ENCODE results near the gene PLEKHH2.
"Not testable (repeated sequence)": the region's sequence is repeated elsewhere in the genome, so short reads cannot be mapped to it uniquely, and the experiment has no call there.

Gene PLEKHH2

DNA sequence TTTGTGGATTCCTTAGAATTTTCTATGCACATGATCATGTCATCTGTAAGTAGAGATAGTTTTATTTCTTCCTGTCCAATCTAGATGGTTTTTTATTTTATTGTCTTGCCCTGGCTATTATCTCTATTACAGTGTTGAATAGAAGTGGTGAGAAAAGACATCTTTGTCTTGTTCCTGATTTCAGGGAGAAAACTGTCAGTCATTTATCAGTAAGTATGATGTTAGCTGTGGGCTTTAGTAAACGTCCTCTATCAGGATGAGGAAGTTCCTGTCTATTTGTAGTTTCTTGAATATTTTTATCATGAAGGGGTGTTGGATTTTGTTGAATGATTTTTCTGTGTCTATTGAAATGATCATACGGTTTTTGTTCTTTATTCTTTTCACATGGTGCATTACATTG lies 5.3 kb downstream of the PLEKHH2 start:
- DNase-seq, result no peak

DNA sequence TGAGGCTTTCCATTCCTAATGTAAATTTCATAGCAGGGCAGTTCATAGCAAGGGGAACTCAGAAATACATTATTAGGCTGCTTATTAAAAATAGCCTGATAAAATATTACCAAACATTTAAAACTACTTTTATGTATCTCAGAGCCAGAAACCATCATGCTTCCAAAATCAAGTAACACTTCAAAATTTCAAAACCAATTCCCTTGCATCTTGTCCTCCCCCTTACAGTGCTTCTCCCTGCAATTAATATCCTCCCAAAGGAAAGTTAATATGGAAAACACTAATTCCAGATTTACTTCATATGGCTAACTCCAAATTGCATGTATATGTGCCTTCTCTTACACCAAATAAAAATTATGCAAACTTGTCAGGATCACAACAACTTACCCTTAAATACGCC lies 6.6 kb downstream of the PLEKHH2 start:
- no peak for DNase-seq

DNA sequence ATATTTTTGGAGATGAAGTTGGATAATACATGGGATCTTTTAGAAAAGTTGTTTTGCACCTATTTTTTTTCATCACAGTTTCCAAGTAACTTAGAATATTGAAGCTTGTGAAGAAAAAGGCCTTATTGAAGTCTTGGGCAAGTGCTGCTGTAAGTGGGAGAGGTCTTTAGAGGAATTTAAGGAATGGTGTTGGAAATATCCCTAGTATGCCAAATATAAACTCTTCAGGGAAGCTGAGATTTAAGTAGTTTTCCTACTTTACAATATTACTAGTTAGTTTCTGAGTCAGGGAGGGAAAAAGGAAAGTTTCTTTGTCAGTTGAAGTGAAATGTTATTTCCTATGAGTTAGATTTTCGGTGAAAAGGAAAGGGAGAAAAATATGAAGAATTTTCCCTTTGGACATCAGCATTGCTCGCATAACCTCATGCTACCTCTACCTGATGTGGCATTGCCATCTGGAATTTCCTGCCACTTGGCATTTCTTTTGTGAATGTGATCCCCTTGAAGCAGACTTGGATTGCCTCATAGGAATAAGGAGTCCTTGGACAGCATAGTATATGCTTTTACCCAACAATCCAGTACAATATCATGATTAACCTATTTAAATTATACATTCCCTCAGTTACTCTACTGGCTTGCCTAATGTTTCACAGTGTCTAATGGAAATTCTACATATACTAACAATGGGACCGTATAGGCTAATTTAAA lies 12.1 kb downstream of the PLEKHH2 start:
- DNase-seq, result no peak

DNA sequence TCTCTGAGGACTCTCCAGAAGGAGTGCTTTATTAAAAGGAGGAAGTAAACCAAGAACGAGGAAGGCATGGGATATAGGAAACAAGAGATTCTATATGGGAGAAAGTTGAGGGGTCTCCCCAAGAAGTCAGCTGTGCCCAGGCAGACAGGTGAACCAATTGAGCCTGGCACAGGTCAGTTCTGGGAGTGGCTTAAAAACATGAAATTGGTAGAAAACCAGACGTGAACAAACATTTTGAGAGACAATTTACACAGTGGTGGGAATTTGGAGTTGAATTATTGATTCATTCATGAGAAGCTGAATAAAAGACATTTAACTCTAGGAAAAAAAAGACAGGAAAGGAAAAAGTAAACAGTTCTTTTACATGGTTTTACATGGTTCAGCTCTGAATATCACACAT lies 16.4 kb downstream of the PLEKHH2 start:
- DNase-seq, result no peak

DNA sequence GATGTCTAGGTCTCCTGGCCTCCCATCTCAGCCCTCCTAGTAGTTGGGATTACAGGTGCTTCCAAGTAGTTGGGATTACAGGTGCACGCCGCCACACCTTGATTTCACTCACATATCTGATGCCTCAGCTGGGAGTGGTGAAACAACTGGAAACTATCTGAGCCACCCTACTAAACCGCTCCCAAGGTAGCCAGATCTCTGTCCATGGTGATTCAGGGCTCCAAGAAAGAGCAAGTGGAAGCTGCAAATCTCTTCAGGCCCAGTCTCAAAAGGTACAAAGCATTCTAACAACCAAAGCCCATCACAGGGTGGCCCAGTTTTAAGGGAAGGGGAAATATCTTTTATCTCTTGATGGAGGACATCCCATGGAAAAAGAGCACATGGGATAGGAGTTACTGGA lies 20.2 kb downstream of the PLEKHH2 start:
- no peak for DNase-seq

DNA sequence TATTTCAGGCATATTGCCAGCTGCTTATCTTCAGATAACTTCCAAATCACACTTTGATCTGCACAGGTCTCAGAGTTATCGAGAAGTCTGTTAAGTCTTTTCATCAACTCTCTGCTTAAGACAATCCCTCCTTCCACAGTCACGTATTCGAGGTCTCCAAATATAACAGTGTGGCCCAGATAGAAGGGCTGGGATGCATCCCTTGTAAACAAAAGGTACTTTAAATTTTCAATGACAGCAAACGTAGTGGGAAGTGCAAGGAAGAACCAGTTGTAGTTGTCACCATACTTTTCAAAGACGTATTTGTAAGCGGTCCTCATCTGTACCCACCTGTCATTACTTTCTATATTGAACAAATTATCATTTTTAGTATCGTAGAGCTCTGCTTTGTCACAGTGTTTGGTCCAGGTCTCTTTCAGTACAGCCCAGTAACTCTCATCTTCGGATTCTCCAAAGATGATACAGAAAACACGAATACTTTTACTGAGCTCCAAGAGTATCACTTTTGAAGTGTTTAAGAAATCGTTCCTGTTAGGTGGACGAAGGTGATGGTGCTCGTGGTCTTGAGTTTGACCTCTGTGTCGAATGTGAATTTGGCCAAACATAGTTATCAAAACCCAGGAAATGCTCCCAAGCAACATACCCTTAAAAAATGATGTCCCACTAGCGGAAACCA lies 38.7 kb downstream of the PLEKHH2 start:
- no peak for DNase-seq

DNA sequence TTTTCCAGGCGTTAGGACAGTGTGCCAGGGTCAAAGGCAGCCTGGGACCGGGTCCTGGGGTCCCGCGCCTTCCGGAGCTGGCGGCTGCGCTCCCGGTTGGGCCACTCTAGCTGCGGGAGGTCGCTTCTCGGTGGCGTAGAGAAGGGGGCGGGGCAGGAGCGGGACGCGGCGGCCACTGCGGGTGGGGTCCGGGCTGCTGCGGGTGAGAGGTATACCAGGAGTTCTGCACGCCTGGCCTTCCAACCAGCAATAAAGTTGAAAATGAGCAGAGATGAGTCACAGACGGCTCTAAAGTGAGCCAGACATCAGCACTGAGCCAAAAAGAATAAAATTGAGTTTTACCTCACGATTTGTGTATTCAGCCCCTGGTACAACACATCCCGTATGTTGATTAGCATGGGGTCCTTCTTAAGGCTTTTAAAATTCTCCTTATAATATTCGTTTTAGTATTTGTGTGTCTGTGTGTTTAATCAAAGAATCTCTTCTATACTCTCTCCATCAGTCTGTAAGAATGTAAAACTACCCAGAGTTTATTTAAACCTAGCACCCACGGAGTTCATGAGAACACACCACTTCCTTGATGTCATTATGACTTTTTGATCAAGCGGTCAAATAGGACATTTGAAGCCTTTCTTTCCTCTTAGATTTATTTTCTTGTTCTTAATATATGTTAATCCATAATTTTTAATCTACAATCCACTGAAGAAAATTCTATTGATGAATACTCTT lies 39.4 kb downstream of the PLEKHH2 start, which contains the start of gene C1GALT1C1L:
Gene C1GALT1C1L, minus strand, starts transcription at position 108 of the 729 bp plus-strand sequence. Its CDS starts 107 bp downstream, at position 1.
- no peak for DNase-seq

DNA sequence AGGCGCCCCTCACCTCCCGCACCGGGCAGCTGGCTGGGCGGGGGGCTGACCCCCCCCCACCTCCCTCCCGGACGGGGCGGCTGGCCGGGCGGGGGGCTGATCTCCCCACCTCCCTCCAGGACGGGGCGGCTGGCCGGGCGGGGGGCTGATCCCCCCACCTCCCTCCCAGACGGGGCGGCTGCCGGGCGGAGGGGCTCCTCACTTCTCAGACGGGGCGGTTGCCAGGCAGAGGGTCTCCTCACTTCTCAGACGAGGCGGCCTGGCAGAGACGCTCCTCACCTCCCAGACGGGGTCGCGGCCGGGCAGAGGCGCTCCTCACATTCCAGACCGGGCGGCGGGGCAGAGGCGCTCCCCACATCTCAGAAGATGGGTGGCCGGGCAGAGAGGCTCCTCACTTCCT lies 40.7 kb downstream of the PLEKHH2 start:
- not testable (repeated sequence) for DNase-seq

DNA sequence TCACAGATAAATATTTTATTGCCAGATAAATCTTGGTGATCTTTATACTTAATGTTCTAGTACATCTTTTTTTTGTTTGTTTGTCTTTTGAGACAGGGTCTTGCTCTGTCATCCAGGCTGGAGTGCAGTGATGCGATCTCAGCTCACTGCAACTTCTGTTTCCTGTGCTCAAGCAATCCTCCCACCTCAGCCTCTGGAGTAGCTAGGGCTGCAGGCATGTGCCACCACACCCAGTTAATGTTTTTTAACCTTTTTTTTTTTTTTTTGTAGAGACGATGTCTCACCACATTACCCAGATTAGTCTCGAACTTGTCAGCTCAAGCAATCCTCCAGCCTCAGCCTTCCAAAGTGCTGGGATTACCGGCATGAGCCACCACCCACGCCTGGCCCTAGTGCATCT lies 48.3 kb downstream of the PLEKHH2 start:
- DNase-seq, result no peak

DNA sequence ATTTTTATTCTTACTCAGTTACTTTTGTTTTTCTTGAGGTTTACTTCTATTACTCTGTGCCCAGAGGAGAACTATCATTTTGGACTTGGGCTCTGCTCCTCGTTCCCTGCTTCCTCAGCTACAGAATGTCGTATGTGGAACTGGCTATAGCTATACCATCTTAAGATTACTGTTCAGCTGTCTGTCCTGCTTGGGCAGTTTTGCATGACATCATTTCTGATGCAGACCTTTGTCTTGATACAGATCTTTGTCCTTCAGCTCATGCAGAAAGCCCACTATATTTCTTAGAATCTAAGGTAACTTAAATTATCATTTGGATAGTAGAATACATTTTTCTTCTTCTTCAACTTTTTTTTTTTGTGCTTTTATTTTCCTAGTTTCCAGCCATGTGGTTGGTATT lies 52.9 kb downstream of the PLEKHH2 start:
- no peak for DNase-seq

DNA sequence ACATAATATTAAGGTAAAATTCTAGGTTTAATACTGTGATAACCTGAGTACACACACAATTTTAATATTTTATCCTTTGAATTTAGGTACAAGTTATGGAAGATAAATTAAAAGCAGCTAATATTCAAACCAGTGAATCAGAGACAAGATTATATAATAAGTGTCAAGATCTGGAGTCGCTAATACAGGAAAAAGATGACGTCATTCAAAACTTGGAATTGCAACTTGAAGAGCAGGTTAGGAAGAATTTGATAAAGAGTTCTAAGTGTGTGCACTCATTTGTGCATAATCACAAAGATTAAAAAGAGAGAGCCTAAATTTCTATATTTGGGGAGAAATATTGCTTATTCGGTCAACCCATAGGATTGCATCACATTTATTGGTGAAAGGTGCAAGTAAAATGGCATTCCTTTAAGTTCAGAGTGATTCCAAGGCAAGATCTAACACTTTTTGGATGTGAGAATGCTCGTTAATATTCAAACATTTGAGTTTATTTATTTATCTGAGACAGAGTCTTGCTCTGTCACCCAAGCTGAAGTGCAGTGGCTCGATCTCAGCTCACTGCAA lies 55.5 kb downstream of the PLEKHH2 start:
- no peak for DNase-seq

DNA sequence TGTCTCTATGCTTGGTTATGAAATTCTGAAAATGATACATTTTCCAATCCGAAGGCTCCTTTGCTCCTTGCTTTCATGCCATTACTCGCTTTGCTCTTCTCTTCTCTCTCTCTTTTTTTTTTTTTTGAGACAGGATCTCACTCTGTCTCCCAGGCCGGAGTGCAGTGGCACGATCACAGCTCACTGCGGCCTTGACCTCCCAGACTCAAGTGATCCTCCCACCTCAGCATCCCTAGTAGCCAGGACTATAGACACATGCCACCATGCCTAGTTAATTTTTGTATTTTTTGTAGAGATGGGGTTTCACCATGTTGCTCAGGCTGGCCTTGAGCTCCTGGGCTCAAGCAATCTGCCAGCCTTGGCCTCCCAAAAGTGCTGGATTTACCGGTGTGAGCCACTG lies 61.1 kb downstream of the PLEKHH2 start:
- DNase-seq, result not testable (repeated sequence)

DNA sequence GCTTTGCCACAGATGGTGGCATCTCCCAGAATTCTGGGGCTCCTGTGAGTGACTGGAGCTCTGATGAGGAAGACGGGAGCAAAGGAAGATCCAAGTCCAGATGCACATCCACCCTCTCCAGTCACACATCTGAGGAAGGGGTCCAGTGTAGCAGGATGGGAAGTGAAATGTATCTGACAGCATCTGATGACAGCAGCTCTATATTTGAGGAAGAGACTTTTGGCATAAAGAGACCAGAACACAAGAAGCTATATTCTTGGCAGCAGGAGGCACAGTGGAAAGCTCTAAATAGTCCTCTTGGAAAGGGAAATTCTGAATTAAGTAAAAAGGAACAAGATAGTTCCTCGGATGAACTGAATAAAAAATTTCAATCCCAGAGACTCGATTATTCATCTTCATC lies 62.7 kb downstream of the PLEKHH2 start:
- no peak for DNase-seq

DNA sequence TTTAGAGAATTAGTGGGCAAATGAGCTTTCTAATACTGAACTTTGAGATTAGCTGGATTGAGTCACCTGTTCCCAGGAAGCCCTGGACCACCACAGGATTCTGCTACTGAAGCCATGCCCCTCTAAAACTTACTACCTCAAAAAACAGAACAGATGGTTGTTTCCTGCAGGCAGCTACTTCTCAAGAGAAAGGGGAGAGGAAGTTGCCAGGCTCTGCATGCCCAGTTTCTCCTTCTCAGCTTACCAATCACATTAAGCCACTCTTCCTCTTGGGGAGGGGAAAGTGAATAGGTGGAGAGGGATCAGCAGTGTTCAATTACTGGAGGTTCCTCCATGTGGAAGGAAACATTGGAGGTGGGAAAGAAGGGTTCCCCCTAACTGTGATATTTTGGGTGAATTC lies 64.1 kb downstream of the PLEKHH2 start:
- no peak for DNase-seq

DNA sequence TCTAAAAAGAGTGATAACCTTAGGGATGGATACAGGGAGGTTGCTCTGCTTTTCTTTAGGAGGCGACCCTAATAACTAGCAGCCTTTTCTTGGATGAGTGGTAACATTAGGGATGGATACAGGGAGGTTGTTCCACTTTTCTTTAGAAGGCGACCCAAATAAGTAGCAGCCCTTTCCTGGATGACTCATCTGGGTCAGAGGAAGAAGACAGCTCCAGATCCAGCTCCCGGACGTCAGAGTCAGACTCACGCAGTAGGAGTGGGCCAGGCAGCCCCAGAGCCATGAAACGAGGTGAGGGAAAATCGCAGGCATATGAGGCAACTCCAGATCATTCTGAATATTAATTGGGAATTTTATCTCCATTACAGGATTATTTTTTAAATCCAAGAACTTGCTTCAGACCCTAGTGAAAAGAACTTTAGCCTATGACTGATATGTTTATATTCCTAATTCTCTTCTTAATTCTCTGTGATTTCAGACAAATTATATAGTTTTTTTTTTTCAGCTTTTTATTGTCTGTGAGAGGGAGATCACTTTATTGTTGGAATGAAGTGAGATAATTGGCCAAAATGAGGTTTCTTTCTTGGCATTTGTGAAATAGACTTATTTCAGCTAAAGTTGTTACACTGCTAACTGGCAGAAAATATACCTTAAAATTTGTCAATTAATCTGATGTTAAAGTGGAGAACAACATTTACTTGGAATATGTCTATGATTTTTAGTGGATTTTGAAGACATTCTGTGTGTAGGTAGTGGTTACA lies 70.4 kb downstream of the PLEKHH2 start:
- no peak for DNase-seq

DNA sequence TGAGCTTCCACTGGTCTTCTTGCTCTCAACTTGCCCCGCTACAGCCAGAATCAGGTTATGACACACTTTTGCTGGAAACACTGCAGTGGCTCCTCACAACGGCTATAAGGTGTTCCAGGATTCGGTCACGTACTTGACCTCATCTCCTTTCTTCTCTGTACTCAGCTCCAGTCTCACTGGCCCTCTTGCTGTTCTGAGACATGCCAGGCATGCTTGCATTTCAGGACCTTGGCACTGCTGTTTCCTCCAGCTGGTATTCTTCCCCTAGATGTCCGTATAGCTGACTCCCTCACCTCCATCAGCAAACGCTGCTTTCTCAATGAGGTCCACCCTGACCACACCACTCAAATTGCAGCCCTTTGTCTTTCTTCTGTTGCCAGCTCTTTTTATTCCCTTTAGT lies 71.1 kb downstream of the PLEKHH2 start:
- DNase-seq, result no peak

DNA sequence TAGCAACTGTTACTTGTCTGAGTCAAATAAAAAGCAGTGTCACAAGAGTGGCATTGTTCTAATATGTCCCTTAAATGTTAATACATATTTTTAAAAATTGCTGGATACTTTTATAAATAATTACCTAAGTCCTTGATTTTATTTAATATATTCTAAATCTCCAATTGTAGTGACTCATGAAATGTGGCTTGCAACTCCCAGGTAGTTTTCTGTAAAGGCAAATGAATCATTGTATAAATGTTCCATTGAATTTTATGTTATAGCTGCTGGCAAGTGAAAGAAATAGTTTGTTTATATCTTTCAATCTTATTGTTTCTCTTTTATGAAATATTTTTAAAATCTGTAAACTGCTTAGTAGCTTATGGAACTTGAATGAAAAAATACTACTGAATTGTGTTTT lies 71.8 kb downstream of the PLEKHH2 start:
- DNase-seq, result no peak

DNA sequence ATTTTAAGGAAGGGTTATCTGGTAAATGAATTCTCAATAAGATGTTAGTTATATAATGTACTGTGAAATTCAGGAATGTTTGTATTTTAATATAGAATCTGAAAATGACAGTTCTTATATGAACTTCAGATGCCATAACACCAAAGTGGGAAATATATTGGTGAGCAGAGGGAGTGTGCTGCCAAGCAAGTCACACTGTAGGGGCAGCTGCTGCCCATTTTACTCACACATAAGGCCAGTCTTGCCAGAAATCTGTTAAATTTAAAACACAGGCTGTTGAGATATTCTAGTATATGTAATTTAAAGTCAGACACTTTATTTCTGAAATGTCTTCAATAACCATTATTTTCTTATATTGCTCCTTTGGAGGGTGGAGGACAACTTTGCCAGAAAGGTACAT lies 73.8 kb downstream of the PLEKHH2 start:
- DNase-seq, result no peak

DNA sequence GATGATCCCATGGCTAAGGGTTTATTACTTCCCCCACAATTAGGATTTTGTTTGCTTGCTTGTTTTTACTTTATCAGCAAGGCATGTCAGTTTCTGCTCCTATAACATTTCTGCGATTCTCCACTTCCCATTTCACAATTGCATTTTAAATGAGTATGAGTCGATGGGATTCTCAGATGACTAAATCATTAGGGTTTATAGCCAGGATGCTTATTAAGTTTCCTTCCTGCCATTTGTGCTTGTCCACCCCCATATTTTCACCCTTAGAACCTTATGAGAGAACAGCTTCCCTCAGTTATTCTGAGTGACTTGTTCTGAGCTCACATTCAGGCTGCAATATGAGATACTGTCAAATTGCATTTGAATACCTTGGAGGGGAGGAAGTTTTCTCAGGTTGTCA lies 77.1 kb downstream of the PLEKHH2 start:
- no peak for DNase-seq

DNA sequence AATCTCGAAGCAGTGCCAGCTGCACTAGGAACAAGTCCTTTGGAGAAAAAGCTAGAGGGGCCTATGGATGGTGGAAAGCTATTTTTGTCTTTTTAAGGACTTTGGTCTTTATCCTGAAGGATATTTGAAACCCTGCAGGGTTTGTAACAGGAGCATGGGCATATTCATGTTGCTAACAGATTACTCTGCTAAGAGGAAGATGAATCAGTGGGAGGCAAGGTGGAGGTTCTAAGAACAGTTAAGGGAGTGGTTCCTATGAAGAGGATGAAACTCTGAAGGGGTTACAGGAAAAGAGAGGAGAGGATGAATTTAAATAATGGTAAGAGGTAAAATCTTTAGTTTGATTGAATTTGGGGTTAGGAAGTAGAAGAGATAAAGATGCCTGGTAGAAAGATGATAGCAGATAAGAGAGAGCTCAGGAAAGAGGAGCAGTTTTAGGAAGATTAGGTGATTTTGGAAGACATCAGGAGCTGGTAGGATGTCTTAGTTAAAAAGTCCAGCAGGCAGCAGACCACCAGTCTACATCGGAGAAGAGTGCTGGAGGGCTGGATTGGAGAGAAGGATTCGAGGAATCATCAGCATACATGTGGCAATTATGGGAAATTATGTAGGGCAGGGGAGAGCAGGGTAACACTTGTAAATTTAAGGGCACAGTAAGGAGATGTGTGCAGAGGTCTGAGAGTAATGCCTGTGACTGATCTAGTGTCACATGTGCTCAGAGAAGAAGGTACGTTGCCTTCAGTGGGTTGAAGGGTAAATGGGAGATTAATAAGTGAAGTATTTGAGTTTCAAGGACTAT lies 78.4 kb downstream of the PLEKHH2 start:
- DNase-seq, result no peak

DNA sequence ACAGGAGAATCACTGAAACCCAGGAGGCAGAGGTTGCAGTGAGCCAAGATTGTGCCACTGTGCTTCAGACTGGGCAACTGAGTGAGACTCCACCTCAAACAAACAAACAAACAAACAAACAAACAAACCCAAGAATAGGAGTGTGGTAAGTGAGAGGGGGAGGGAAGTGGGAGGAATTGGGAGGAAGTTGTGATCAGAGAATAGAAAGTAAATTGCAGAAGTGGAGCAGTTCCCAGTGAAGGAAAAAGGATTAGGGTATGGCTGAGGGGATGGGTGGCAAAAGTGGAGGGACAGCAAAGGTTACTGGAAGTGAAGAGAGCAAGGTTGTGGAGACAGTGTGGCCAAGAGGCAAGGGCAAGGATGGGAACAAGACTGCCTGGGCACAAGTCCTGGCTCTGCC lies 80.3 kb downstream of the PLEKHH2 start:
- no peak for DNase-seq

DNA sequence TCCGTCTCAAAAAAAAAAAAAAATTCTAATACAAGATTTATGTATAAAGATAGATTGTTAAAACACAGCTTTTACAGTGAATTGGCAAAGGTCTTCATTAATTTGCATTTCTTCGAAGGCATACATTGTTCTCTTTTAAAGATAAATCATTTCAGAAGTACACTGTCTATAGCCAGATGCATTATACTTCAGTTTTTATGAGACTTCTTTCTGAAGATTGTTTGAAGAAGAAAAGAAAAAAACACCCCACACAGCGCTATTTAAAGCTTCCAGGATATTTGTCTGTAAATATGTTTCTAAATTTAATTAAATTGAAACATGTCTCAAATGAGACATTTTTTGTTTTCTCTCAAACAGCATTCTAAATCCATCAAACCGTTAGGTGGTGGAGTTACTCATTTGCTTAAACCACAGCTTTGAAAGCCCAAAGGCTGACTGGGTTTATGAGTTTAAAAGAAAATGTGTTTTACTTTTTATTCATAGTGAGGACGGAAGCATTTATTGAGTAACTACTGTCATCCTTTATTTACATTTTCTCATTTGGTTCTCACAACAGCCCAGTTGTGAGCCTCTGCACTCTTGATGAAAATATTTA lies 81.6 kb downstream of the PLEKHH2 start:
- no peak for DNase-seq

Measured in NCI-H446 (cell line).